Loucy (cell line): ENCODE measurements around the gene QRFPR.
"Not testable (repeated sequence)": the region's sequence is repeated elsewhere in the genome, so short reads cannot be mapped to it uniquely, and the experiment has no call there.

Experiments
- H2AFZ ChIP-seq: fragments of 200-600 bp; sonication (generic); 2 replicates; pipeline ENCODE4 v1.6.0; 2016; ENCODE audit warnings: antibody characterized with exemption, mild to moderate bottlenecking, low read length, moderate library complexity
- H3F3A ChIP-seq: fragments of 200-600 bp; 2 replicates; pipeline ENCODE4 v1.6.0; 2016; ENCODE audit warnings: antibody characterized with exemption, low read depth, mild to moderate bottlenecking
- H3K27me3 ChIP-seq: fragments of 200-600 bp; sonication (generic); 2 replicates; pipeline ENCODE4 v1.6.1; 2014; ENCODE audit warnings: low read length, mild to moderate bottlenecking; ENCODE audit not compliant: insufficient read depth, poor library complexity, severe bottlenecking
- H3K36me3 ChIP-seq: fragments of 200-600 bp; sonication (generic); 2 replicates; pipeline ENCODE4 v1.6.1; 2016; ENCODE audit warnings: low read length; ENCODE audit not compliant: insufficient read depth
- H3K4me1 ChIP-seq: fragments of 200-600 bp; sonication (generic); 2 replicates; pipeline ENCODE4 v1.5.1; 2014; ENCODE audit warnings: low read length, mild to moderate bottlenecking; ENCODE audit not compliant: insufficient read depth, poor library complexity, severe bottlenecking
- H3K4me2 ChIP-seq: fragments of 200-600 bp; sonication (generic); 2 replicates; pipeline ENCODE4 v1.6.0; 2014; ENCODE audit warnings: antibody characterized with exemption, low read length, low read depth, mild to moderate bottlenecking; ENCODE audit not compliant: poor library complexity, severe bottlenecking
- H3K4me3 ChIP-seq: fragments of 200-600 bp; sonication (generic); 2 replicates; pipeline ENCODE4 v1.5.1; 2014; ENCODE audit warnings: low read length, mild to moderate bottlenecking, mixed read lengths; ENCODE audit not compliant: poor library complexity, severe bottlenecking
- H3K79me2 ChIP-seq: fragments of 200-600 bp; sonication (generic); 2 replicates; pipeline ENCODE4 v1.6.1; 2014; ENCODE audit warnings: low read length; ENCODE audit not compliant: insufficient read depth
- H3K9ac ChIP-seq: fragments of 200-600 bp; sonication (generic); 2 replicates; pipeline ENCODE4 v1.6.0; 2014; ENCODE audit warnings: mild to moderate bottlenecking, low read depth, low read length, moderate library complexity; ENCODE audit not compliant: poor library complexity, severe bottlenecking
- H3K9me2 ChIP-seq: fragments of 200-600 bp; sonication (generic); replicated peaks from 2 replicates; pipeline ENCODE4 v1.6.1; 2016; ENCODE audit warnings: low read depth, low read length, mixed read lengths
- H3K9me3 ChIP-seq: fragments of 200-600 bp; sonication (generic); 2 replicates; pipeline ENCODE4 v1.6.1; 2014; ENCODE audit warnings: mild to moderate bottlenecking, antibody characterized with exemption, low read length, low read depth; ENCODE audit not compliant: insufficient read depth
- H4K20me1 ChIP-seq: fragments of 200-600 bp; sonication (generic); 2 replicates; pipeline ENCODE4 v1.6.0; 2014; ENCODE audit warnings: antibody characterized with exemption, low read length, mild to moderate bottlenecking; ENCODE audit not compliant: insufficient read depth, poor library complexity, severe bottlenecking
- CTCF ChIP-seq: fragments of 200-600 bp; sonication (generic); conservative IDR thresholded peaks from 2 replicates; pipeline ENCODE4 v1.5.1; 2014; ENCODE audit warnings: mild to moderate bottlenecking, antibody characterized with exemption, low read length
- EZH2phosphoT487 ChIP-seq: fragments of 200-600 bp; IDR thresholded peaks from 2 replicates; pipeline ENCODE4 v1.6.1; 2018; ENCODE audit warnings: antibody characterized with exemption, mild to moderate bottlenecking, moderate library complexity, borderline replicate concordance

Gene QRFPR

DNA sequence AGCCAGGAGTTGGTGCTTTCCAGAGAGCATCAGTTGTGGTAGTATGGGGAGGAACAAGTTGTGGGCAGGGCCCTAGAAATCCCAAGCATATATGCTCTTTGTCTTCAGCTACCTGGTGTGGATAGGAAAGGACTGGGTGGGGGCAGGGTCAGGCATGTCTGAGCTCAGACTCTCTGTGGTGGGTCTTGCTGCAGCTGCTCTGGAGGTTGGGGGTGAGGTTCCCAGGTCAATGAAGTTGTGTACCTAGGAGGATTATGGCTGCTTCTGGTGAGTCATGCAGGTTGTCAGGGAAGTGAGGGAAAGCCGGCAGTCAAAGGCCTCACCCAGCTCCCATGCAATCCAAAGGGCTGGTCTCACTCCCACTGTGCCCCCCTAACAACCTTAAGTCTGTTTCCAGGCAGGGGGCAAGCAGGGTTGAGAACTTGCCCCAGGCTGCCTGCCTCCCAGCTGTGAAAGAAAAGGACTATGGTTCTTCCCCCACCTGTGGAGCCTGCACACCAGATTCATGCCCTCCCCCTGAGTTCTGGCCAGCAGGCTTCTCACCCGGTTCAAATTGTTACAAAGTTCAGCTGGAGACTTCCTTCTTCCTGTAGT lies 30.4 kb upstream of the QRFPR start:
- H3K4me2 ChIP-seq = no peak overlapping the region
- no peaks in the 10 kb centered on the region for H3K9me3 ChIP-seq
- no peak overlapping the region for H2AFZ ChIP-seq
- H3K27me3 ChIP-seq = no peaks in the 10 kb centered on the region
- no peak overlapping the region for H3K9ac ChIP-seq
- H3F3A ChIP-seq = no peaks in the 10 kb centered on the region
- H3K4me1 ChIP-seq = no peaks in the 10 kb centered on the region
- H3K79me2 ChIP-seq = no peaks in the 10 kb centered on the region
- TF ChIP-seq CTCF = no peak
- TF ChIP-seq EZH2phosphoT487 = no peak
- H3K36me3 ChIP-seq = no peaks in the 10 kb centered on the region
- no peak overlapping the region for H3K4me3 ChIP-seq
- H4K20me1 ChIP-seq = no peaks in the 10 kb centered on the region
- H3K9me2 ChIP-seq = no peaks in the 10 kb centered on the region

DNA sequence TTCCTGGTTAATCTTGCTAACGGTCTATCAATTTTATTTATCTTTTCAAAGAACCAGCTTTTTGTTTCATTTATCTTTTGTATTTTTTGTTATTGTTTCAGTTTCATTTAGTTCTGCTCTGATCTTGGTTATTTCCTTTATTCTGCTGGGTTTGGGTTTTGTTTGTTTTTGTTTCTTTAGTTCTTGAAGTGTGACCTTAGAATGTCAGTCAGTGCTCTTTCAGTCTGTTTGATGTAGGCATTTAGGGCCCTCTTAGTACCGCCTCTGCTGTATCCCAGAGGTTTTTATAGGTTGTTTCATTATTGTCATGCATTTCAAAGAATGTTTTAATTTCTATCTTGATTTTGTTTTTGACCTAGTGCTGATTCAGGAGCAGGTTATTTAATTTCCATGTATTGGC lies 27.7 kb upstream of the QRFPR start:
- not testable (repeated sequence) for H3K9me3 ChIP-seq, H3K4me1 ChIP-seq, H3K79me2 ChIP-seq, H3K9ac ChIP-seq, H3K27me3 ChIP-seq, H3K4me2 ChIP-seq, H2AFZ ChIP-seq, H3F3A ChIP-seq, H3K9me2 ChIP-seq, H4K20me1 ChIP-seq, H3K36me3 ChIP-seq, H3K4me3 ChIP-seq

DNA sequence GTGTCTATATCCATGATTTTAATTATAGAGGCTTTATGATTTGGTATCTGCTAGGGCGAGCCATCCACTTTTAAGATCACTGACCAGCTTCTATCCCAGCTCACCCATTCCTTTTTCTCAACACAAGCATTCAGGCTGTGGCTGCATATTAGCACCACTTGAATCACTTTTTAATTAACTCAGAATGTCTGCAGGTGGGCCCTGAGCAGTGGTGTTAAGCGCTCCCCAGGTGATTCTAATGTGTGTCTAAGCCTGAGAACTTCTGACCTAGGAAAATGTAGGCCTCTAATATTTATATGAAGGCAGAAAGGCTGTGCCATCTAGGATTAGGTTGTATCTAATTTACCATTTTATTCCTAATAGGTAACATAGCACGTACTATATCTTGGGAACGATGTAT lies 19.8 kb upstream of the QRFPR start:
- H3K9ac ChIP-seq = no peak overlapping the region
- H3F3A ChIP-seq = no peaks in the 10 kb centered on the region
- H2AFZ ChIP-seq = no peak overlapping the region
- no peaks in the 10 kb centered on the region for H3K27me3 ChIP-seq
- no peaks in the 10 kb centered on the region for H4K20me1 ChIP-seq
- no peaks in the 10 kb centered on the region for H3K4me1 ChIP-seq
- no peaks in the 10 kb centered on the region for H3K9me2 ChIP-seq
- H3K9me3 ChIP-seq = no peaks in the 10 kb centered on the region
- TF ChIP-seq EZH2phosphoT487 (no peak), CTCF (no peak)
- H3K36me3 ChIP-seq = no peaks in the 10 kb centered on the region
- H3K4me3 ChIP-seq = no peak overlapping the region
- H3K4me2 ChIP-seq = no peak overlapping the region
- no peaks in the 10 kb centered on the region for H3K79me2 ChIP-seq

DNA sequence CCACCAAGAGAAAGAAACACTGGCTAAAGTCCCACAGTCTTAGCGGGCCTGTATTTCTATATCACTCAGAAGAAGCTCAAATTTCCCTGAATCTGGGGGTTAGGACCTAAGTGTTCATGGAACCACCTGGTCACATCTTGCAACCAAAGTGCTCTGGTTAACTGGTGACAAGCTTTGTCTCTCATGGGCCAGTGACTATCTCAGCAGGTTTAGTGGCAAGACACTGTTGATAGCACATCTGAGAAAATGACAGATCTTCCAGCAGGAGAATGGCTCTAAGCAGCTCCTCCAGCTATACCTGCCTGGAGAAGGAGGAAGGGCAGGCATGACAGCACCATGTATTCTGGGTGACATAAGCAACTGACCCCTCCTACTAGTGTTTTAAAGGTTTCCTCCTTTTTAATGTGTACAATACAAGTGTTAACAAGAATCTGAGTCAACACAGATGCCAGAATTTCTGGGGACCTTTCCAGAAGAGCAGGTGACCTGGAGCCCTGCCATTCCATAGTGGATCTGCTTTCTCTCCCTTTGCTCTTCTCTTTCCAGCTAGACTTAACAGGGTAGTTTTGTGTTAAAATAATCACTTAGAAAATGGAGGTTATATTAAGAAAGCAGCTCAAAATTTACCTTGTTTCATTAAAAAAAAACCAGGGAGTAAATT lies 17.3 kb upstream of the QRFPR start:
- no peaks in the 10 kb centered on the region for H3K9me3 ChIP-seq
- no peak for TF ChIP-seq EZH2phosphoT487
- no peak for TF ChIP-seq CTCF
- no peaks in the 10 kb centered on the region for H3K27me3 ChIP-seq
- H4K20me1 ChIP-seq = no peaks in the 10 kb centered on the region
- no peaks in the 10 kb centered on the region for H3K4me1 ChIP-seq
- H3K9ac ChIP-seq = no peak overlapping the region
- no peak overlapping the region for H2AFZ ChIP-seq
- no peaks in the 10 kb centered on the region for H3K9me2 ChIP-seq
- H3K4me2 ChIP-seq = no peak overlapping the region
- no peak overlapping the region for H3K4me3 ChIP-seq
- no peaks in the 10 kb centered on the region for H3K36me3 ChIP-seq
- H3K79me2 ChIP-seq = no peaks in the 10 kb centered on the region
- no peaks in the 10 kb centered on the region for H3F3A ChIP-seq
